Mesendoderm (in vitro differentiated cells): ENCODE results near the gene ERVFRD-1.
A peak's percentile ranks its signal among the peaks of the same experiment; 100 is the strongest.

Source experiments
- DNase-seq: peaks from one replicate; pipeline ENCODE4 v3.0.0; 2013
- H2AK5ac ChIP-seq: 2 replicates; pipeline ENCODE4 v1.6.1; 2013; ENCODE audit warnings: low read length, inconsistent platforms
- H2BK120ac ChIP-seq: 2 replicates; pipeline ENCODE4 v1.6.1; 2013; ENCODE audit warnings: low read depth, mild to moderate bottlenecking, low read length, moderate library complexity, mixed read lengths
- H2BK15ac ChIP-seq: replicated peaks from 2 replicates; pipeline ENCODE4 v1.6.1; 2013; ENCODE audit warnings: low read depth, mild to moderate bottlenecking, moderate library complexity
- H2BK5ac ChIP-seq: 2 replicates; pipeline ENCODE4 v1.6.1; 2013; ENCODE audit warnings: low read length, inconsistent platforms
- H3K18ac ChIP-seq: 2 replicates; pipeline ENCODE4 v1.6.1; 2013; ENCODE audit warnings: mild to moderate bottlenecking, low read length, mixed read lengths
- H3K23ac ChIP-seq: one replicate; pipeline ENCODE4 v1.6.1; 2013; ENCODE audit warnings: low read length
- H3K27ac ChIP-seq: 2 replicates; pipeline ENCODE4 v1.5.1; 2013; ENCODE audit warnings: low read depth, mild to moderate bottlenecking, inconsistent platforms, low read length, moderate library complexity
- H3K27me3 ChIP-seq: 2 replicates; pipeline ENCODE4 v1.6.1; 2013; ENCODE audit warnings: low read length, control low read depth, mild to moderate bottlenecking, inconsistent platforms; ENCODE audit not compliant: insufficient read depth, poor library complexity
- H3K36me3 ChIP-seq: 2 replicates; pipeline ENCODE4 v1.6.1; 2013; ENCODE audit warnings: low read length, inconsistent platforms; ENCODE audit not compliant: control insufficient read depth, insufficient read depth
- H3K4ac ChIP-seq: one replicate; pipeline ENCODE4 v1.6.1; 2013; ENCODE audit warnings: low read depth, mild to moderate bottlenecking, low read length, moderate library complexity
- H3K4me1 ChIP-seq: 2 replicates; pipeline ENCODE4 v1.6.1; 2013; ENCODE audit warnings: low read depth, low read length, inconsistent platforms; ENCODE audit not compliant: control insufficient read depth
- H3K4me2 ChIP-seq: 2 replicates; pipeline ENCODE4 v1.6.1; 2013; ENCODE audit warnings: low read length
- H3K4me3 ChIP-seq: 2 replicates; pipeline ENCODE4 v1.5.1; 2013; ENCODE audit warnings: mild to moderate bottlenecking, low read length
- H3K56ac ChIP-seq: one replicate; pipeline ENCODE4 v1.6.1; 2013; ENCODE audit warnings: low read length
- H3K79me1 ChIP-seq: 2 replicates; pipeline ENCODE4 v1.6.1; 2013; ENCODE audit warnings: low read length, inconsistent platforms
- H3K79me2 ChIP-seq: 2 replicates; pipeline ENCODE4 v1.6.1; 2013; ENCODE audit warnings: mild to moderate bottlenecking, low read length; ENCODE audit not compliant: control insufficient read depth, insufficient read depth
- H3K9ac ChIP-seq: 2 replicates; pipeline ENCODE4 v1.6.1; 2013; ENCODE audit warnings: low read length, inconsistent platforms
- H4K5ac ChIP-seq: one replicate; pipeline ENCODE4 v1.6.1; 2013; ENCODE audit warnings: low read length
- H4K8ac ChIP-seq: one replicate; pipeline ENCODE4 v1.6.1; 2013; ENCODE audit warnings: low read depth, mild to moderate bottlenecking, control low read depth, low read length, moderate library complexity
- WGBS: extraction: QIAGEN DNeasy Blood & Tissue Kit; methylation state at CpG from one replicate; pipeline ENCODE4 v1.1.7; 2013; ENCODE audit warnings: low lambda C conversion rate, missing lambda C conversion rate; ENCODE audit not compliant: insufficient coverage; ENCODE audit errors: extremely low coverage; 5-methylcytosine and 5-hydroxymethylcytosine counted together

Gene ERVFRD-1

DNA sequence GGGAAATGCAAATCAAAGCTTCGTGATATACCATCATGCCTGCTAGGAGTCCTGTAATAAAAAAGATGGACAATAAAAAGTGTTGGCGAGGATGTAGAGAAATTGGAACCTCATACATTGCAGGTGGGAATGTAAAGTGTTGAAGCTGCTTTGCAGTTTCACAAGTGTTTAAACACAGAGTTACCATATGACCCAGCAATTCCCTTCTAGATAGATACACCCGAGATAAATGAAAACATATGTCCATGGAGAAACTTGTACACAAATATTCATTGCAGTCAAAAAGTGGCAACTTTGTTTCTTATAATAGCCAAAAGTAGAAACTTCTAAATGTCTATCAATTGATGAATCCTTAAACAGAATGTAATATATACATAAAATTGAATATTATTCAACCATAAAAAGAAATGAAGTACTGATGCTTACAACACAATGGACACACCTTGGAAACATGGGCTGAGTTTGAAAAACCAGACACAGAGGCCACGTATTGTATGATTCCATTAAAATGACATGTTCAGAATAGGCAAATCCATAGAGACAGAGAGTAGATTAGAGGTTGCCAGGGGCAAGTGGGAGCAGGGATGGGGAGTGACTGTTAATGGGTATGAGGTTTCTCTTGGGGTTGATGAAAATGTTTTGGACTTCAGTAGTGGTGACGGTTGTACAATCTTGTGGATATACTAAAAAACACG lies 20.8 kb upstream of the ERVFRD-1 start:
- H3K4me3 ChIP-seq: no peak overlapping the region
- WGBS: no CpG with 5 or more reads among the region's 6 CpGs
- no peak overlapping the region for H2BK15ac ChIP-seq
- H2BK5ac ChIP-seq: no peak overlapping the region
- H3K79me1 ChIP-seq: peaks cover 15% of the 10 kb centered on the region
- no peak overlapping the region for H4K5ac ChIP-seq
- H3K18ac ChIP-seq: no peak overlapping the region
- no peak overlapping the region for H3K27ac ChIP-seq
- no peaks in the 10 kb centered on the region for H3K27me3 ChIP-seq
- H3K79me2 ChIP-seq: peaks cover 16% of the 10 kb centered on the region
- no peak overlapping the region for H2BK120ac ChIP-seq
- no peaks in the 10 kb centered on the region for H3K4me1 ChIP-seq
- no peak overlapping the region for H3K56ac ChIP-seq
- H4K8ac ChIP-seq: no peak overlapping the region
- no peak for DNase-seq
- H3K36me3 ChIP-seq: no peaks in the 10 kb centered on the region
- no peak overlapping the region for H3K4ac ChIP-seq
- no peak overlapping the region for H3K4me2 ChIP-seq
- no peak overlapping the region for H2AK5ac ChIP-seq
- no peak overlapping the region for H3K9ac ChIP-seq
- H3K23ac ChIP-seq: no peak overlapping the region

DNA sequence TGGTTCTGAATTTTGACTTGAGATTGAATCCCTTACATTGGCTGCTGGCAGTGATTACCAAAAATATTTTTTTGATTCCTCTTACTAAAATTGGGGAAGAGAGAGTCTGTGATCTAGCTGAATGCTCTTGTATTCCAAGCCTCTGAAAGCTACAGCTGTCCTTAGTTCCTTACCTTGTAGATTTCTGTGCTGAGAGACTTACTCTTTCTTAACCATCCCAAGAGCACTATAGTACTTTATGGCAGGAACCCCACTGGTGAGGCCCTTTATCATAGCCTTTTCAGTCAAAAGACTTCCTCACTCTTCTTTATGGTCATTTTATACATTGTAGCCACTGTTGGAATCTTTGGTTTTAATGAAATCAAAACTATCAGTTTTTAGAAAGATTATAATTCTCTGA lies 19.1 kb upstream of the ERVFRD-1 start:
- Histone ChIP-seq H3K18ac (no peak overlapping the region), H2BK120ac (no peak overlapping the region), H3K79me2 (peaks cover 17% of the 10 kb centered on the region), H2BK15ac (no peak overlapping the region), H3K4me2 (no peak overlapping the region), H2AK5ac (no peak overlapping the region), H3K36me3 (no peaks in the 10 kb centered on the region), H3K56ac (no peak overlapping the region), H3K79me1 (peaks cover 18% of the 10 kb centered on the region), H3K4me3 (no peak overlapping the region), H4K5ac (no peak overlapping the region), H4K8ac (no peak overlapping the region), H3K4me1 (no peaks in the 10 kb centered on the region), H3K27ac (no peak overlapping the region), H3K23ac (no peak overlapping the region), H2BK5ac (no peak overlapping the region), H3K9ac (no peak overlapping the region), H3K4ac (no peak overlapping the region), H3K27me3 (no peaks in the 10 kb centered on the region)
- no peak for DNase-seq

DNA sequence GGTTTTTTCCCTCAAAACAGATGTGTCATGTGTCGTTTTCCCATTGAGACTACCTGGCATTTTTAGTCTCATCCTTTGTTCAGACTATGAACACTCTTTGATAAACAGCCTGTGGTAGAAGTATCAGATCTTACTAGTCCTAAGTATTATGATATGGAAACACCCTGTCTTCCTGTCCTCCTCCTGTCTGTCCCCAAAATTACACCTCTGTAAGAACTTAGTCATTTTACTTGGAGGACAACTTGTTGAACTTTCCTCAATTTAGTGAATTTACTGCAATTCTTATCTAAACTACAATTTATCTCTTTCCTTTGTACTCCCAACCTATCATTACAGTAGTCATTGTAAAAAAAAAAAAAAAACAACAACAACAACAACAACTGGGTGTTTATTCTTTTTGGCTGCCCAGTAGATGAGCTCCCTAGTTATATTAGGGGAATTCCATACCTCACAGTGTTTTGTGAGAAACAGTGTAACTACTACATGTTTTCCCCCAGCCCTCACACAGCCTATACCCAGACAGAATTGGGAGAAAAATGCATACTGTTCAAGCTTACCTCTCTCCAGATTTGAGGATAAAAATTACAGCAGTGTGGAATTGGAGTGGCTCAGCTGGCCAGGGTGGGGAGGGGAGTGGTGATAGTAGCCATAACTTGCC lies 18.5 kb upstream of the ERVFRD-1 start:
- Histone ChIP-seq H3K9ac (no peak overlapping the region), H3K23ac (no peak overlapping the region), H3K27me3 (no peaks in the 10 kb centered on the region), H2BK120ac (no peak overlapping the region), H3K56ac (no peak overlapping the region), H2BK5ac (no peak overlapping the region), H3K4me1 (no peaks in the 10 kb centered on the region), H4K8ac (no peak overlapping the region), H3K4me3 (no peak overlapping the region), H3K18ac (no peak overlapping the region), H3K79me2 (peaks cover 17% of the 10 kb centered on the region), H2BK15ac (no peak overlapping the region), H3K27ac (no peak overlapping the region), H3K4ac (no peak overlapping the region), H3K79me1 (peaks cover 16% of the 10 kb centered on the region), H2AK5ac (no peak overlapping the region), H3K4me2 (no peak overlapping the region), H4K5ac (no peak overlapping the region), H3K36me3 (no peaks in the 10 kb centered on the region)
- whole genome bisulfite sequencing: no CpG with 5 or more reads among the region's 1 CpG
- DNase-seq: no peak

DNA sequence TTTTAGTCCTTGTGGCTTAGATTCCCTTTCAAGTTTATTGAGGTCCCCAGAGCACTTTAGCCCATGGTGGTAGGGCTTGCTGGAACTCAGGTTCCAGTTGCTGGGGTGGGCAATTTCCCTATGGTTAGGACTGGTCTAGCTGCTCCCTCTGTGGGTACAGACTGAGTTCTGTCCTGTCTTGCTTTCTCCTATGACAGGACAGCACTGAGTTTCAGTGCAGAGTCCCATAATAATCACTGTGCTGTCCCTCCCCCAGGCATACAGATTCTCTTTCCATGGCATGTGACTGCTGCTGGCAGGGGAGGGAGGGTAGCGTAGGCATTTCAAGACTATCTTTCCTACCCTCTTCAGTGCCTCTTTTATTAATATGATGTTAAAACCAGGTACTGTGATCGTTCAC lies 17.1 kb upstream of the ERVFRD-1 start:
- Histone ChIP-seq H3K4ac (no peak overlapping the region), H3K36me3 (no peaks in the 10 kb centered on the region), H3K9ac (no peak overlapping the region), H3K27me3 (no peaks in the 10 kb centered on the region), H3K23ac (no peak overlapping the region), H3K4me3 (no peak overlapping the region), H2BK5ac (no peak overlapping the region), H3K18ac (no peak overlapping the region), H3K27ac (no peak overlapping the region), H3K4me1 (no peaks in the 10 kb centered on the region), H2BK15ac (no peak overlapping the region), H3K4me2 (no peak overlapping the region), H2BK120ac (no peak overlapping the region), H2AK5ac (no peak overlapping the region), H3K79me1 (peaks cover 16% of the 10 kb centered on the region), H3K56ac (no peak overlapping the region), H3K79me2 (peaks cover 20% of the 10 kb centered on the region), H4K5ac (no peak overlapping the region), H4K8ac (no peak overlapping the region)
- no CpG with 5 or more reads among the region's 2 CpGs for WGBS
- no peak for DNase-seq

DNA sequence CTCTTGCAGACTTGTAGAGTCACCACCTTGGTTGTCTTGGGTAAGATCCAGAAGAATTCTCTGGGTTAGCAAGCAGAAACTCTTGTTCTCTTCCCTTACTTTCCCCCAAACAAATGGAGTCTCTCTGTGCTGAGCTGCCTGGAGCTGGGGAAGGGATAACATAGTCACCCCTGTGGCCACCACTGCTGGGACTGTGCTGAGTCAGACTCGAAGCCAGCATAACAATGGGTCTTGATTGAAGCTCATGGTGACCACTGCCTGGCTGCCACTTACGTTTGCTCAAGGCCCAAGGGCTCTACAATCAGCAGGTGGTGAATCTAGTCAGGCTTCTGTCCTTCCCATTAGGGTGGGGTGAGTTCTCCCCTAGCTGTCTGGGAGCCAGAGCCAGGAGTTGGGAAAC lies 15.4 kb upstream of the ERVFRD-1 start:
- Histone ChIP-seq H2AK5ac (no peak overlapping the region), H2BK15ac (no peak overlapping the region), H4K5ac (no peak overlapping the region), H3K27me3 (no peaks in the 10 kb centered on the region), H2BK5ac (no peak overlapping the region), H3K27ac (no peak overlapping the region), H3K4me1 (no peaks in the 10 kb centered on the region), H3K79me1 (peaks cover 18% of the 10 kb centered on the region), H3K56ac (no peak overlapping the region), H3K9ac (no peak overlapping the region), H3K36me3 (no peaks in the 10 kb centered on the region), H3K4me3 (no peak overlapping the region), H3K4me2 (no peak overlapping the region), H2BK120ac (no peak overlapping the region), H3K18ac (no peak overlapping the region), H4K8ac (no peak overlapping the region), H3K23ac (no peak overlapping the region), H3K79me2 (peaks cover 23% of the 10 kb centered on the region), H3K4ac (no peak overlapping the region)
- peak; percentile 63 for DNase-seq
- WGBS: no CpG with 5 or more reads among the region's 2 CpGs

DNA sequence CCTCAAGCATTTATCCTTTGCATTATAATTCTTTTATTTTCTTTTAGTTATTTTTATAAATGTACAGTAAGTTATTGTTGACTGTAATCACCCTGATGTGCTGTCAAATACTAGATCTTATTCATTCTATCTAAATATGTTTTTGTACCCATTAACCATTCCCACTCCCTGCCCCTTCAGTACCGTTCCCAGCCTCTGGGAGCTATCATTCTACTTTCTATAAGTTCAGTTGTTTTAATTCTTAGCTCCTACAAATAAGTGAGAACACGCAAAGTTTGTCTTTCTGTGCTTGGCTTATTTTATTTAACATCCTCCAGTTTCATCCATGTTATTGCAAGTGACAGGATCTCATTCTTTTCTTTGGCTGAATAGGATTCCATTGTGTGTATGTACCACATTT lies 12.5 kb upstream of the ERVFRD-1 start:
- H3K18ac ChIP-seq: no peak overlapping the region
- H3K27ac ChIP-seq: no peak overlapping the region
- H3K36me3 ChIP-seq: no peaks in the 10 kb centered on the region
- no peak overlapping the region for H4K8ac ChIP-seq
- H2AK5ac ChIP-seq: no peak overlapping the region
- H3K4me2 ChIP-seq: no peak overlapping the region
- H3K4ac ChIP-seq: no peak overlapping the region
- peaks cover 27% of the 10 kb centered on the region for H3K79me1 ChIP-seq
- WGBS: no CpG with 5 or more reads among the region's 2 CpGs
- H3K27me3 ChIP-seq: no peaks in the 10 kb centered on the region
- H3K9ac ChIP-seq: no peak overlapping the region
- no peak overlapping the region for H4K5ac ChIP-seq
- H2BK15ac ChIP-seq: no peak overlapping the region
- peaks cover 23% of the 10 kb centered on the region for H3K79me2 ChIP-seq
- no peaks in the 10 kb centered on the region for H3K4me1 ChIP-seq
- H3K56ac ChIP-seq: no peak overlapping the region
- DNase-seq: no peak
- H3K23ac ChIP-seq: no peak overlapping the region
- no peak overlapping the region for H2BK120ac ChIP-seq
- H3K4me3 ChIP-seq: no peak overlapping the region
- H2BK5ac ChIP-seq: no peak overlapping the region
